Body of pancreas (tissue), 4 donors: ENCODE results near the gene MIGA1. TPM values are rescaled to one million over a fixed set of nuclear protein-coding genes. Genes with fewer than 3 reads are reported as not detected.

Experiments
- ATAC-seq: fragments of 150-250 bp; one replicate; pipeline ENCODE4 v1.9.1; 2016
- DNase-seq, 4 donors: peaks; one replicate each; pipeline ENCODE4 v3.0.0-alpha.2; 2019
- H3K27ac ChIP-seq, 4 donors: fragments of 200-600 bp; sonication (generic); 1 replicate in 3 of 4; 2 replicates in 1 of 4; pipeline versions ENCODE4 v1.5.1 to v1.6.1; 2016 to 2019; ENCODE audit warnings: mild to moderate bottlenecking in 1 of 4, mixed read lengths in 1 of 4, moderate library complexity in 1 of 4
- H3K27me3 ChIP-seq, 2 donors: fragments of 200-600 bp; sonication (generic); one replicate each; pipeline ENCODE4 v1.6.0; 2016; ENCODE audit warnings: mild to moderate bottlenecking in 1 of 2
- H3K36me3 ChIP-seq, 2 donors: fragments of 200-600 bp; sonication (generic); replicated peaks in 1 of 2; 2 replicates each; pipeline ENCODE4 v1.5.1; 2016; ENCODE audit warnings: low read depth in 2 of 2; ENCODE audit not compliant: insufficient read depth in 1 of 2
- H3K4me1 ChIP-seq: fragments of 200-600 bp; sonication (generic); one replicate; pipeline ENCODE4 v1.6.0; 2016
- H3K4me3 ChIP-seq, 2 donors: fragments of 200-600 bp; sonication (generic); 1 replicate in 1 of 2; 2 replicates in 1 of 2; pipeline ENCODE4 v1.5.1; 2016 to 2019
- H3K9me3 ChIP-seq, 3 donors: fragments of 200-600 bp; sonication (generic); 1 replicate in 2 of 3; 2 replicates in 1 of 3; pipeline ENCODE4 v1.5.1; 2016
- CTCF ChIP-seq, 7 experiments: fragments of 450-650 bp in 4 of 7; fragments of 200-600 bp in 3 of 7; sonication (generic) in 3 of 7; IDR thresholded peaks; one replicate each; pipeline ENCODE4 v1.5.1; 2016 to 2019; ENCODE audit warnings: antibody characterized with exemption in 7 of 7
- POLR2A ChIP-seq, 3 donors: fragments of 450-650 bp; IDR thresholded peaks; one replicate each; pipeline ENCODE4 v1.6.1; 2016; ENCODE audit warnings: antibody characterized with exemption in 3 of 3, mild to moderate bottlenecking in 2 of 3
- WGBS, 2 donors: methylation state at CpG; one replicate each; pipeline ENCODE4 v1.1.5; 2017; 5-methylcytosine and 5-hydroxymethylcytosine counted together
- intact Hi-C: fragments of 100-400 bp; cut with DNase I; formaldehyde crosslinking; loops from one replicate; pipeline ENCODE4 v1.15.1; 2023
- total RNA-seq, 2 donors: library from RNA; depleted of rRNA; stranded (reverse); fragments of >200 nt; gene quantifications; one replicate each; pipeline ENCODE4 v1.1.0, GENCODE V29; 2016

The MIGA1 gene
- total RNA-seq, 2 donors from 2014 or later, result 6.6 to 10.4 TPM

GRCh38 chr1:77881061-77881460, 101.6 kb downstream of the MIGA1 start:
- no peak for TF ChIP-seq CTCF (IDR thresholded peaks at IDR 0.05)
- no peak for DNase-seq
- no peaks in the 10 kb centered on the region for H3K36me3 ChIP-seq
- H3K27me3 ChIP-seq, result no peaks in the 10 kb centered on the region
- no peak overlapping the region for H3K4me3 ChIP-seq
- H3K9me3 ChIP-seq, result no peaks in the 10 kb centered on the region
- WGBS, 2 donors, result 100% methylated on average over 1 of the region's 1 CpG
- H3K27ac ChIP-seq, result no peak overlapping the region
- intact Hi-C loops, result no loop called here
- no peaks in the 10 kb centered on the region for H3K4me1 ChIP-seq
- no peak for ATAC-seq

- WGBS, 2 donors, result 56 to 59% methylated on average over 2 of the region's 2 CpGs
- no peaks in the 10 kb centered on the region for H3K9me3 ChIP-seq
- TF ChIP-seq CTCF (IDR thresholded peaks at IDR 0.05) (no peak), POLR2A (IDR thresholded peaks at IDR 0.05) (no peak)
Observed at GRCh38 chr1:77882411-77882810, 103.0 kb downstream of the MIGA1 start.

GRCh38 chr1:77888081-77888780, 108.8 kb downstream of the MIGA1 start, which contains the start of gene NEXN:
TSS of gene NEXN (plus strand) at chr1:77888624. CDS start at chr1:77916107, 27,483 bp downstream.
- Histone ChIP-seq H3K27me3 (no peaks in the 10 kb centered on the region), H3K36me3 (no peaks in the 10 kb centered on the region), H3K4me1 (peaks cover 7% of the 10 kb centered on the region), H3K4me3 (peak within 1 kb of the TSS; percentile 21 to 71), H3K27ac (peak within 1 kb of the TSS; percentile 90 to 94 (median 92)), H3K9me3 (no peaks in the 10 kb centered on the region)
- DNase-seq, result peak; percentile 82 to 89 (median 83)
- TF ChIP-seq POLR2A (IDR thresholded peaks at IDR 0.05) (peak; percentile 70 to 90 (median 83)), CTCF (IDR thresholded peaks at IDR 0.05) (peak in 1 of 7 experiments; percentile 19)
- ATAC-seq, result peak; percentile 82
- intact Hi-C loops, result no loop called here
- WGBS, 2 donors, result 4 to 16% methylated on average over 7 to 33 of the region's 36 CpGs

More at GRCh38 chr1:77882411-77882810, 103.0 kb downstream of the MIGA1 start:
- DNase-seq (no peak), ATAC-seq (no peak)
- Histone ChIP-seq H3K4me3 (no peak overlapping the region), H3K4me1 (no peaks in the 10 kb centered on the region), H3K27ac (no peak overlapping the region), H3K36me3 (no peaks in the 10 kb centered on the region), H3K27me3 (no peaks in the 10 kb centered on the region)
- intact Hi-C loops, result no loop called here

GRCh38 chr1:77888781-77889642, 109.6 kb downstream of the MIGA1 start:
- ATAC-seq (peak; percentile 56), DNase-seq (peak in 3 of 4 donors; percentile 39 to 58 (median 45))
- Histone ChIP-seq H3K27ac (peak overlapping the region; percentile 90 to 94 (median 92)), H3K9me3 (no peaks in the 10 kb centered on the region), H3K36me3 (no peaks in the 10 kb centered on the region), H3K4me1 (peaks cover 7% of the 10 kb centered on the region), H3K27me3 (no peaks in the 10 kb centered on the region), H3K4me3 (peak overlapping the region; percentile 21 to 71)
- intact Hi-C loops, result no loop called here
- 0 to 1% methylated on average over 12 to 46 of the region's 46 CpGs for WGBS, 2 donors
- TF ChIP-seq CTCF (IDR thresholded peaks at IDR 0.05), result no peak
- TF ChIP-seq POLR2A (IDR thresholded peaks at IDR 0.05), result no peak
